Neuronal stem cell (in vitro differentiated cells): ENCODE data around the gene NR3C1.

Source experiments
- DNase-seq: peaks from one replicate; pipeline ENCODE4 v3.0.0-alpha.2; 2013; ENCODE audit warnings: low spot score
- H2AFZ ChIP-seq: one replicate; pipeline ENCODE4 v1.6.1; 2013; ENCODE audit warnings: mild to moderate bottlenecking, low read length, inconsistent platforms
- H2AK5ac ChIP-seq: 2 replicates; pipeline ENCODE4 v1.6.1; 2013; ENCODE audit warnings: low read depth, mild to moderate bottlenecking, inconsistent platforms, low read length, moderate library complexity, mixed read lengths
- H2BK120ac ChIP-seq: 2 replicates; pipeline ENCODE4 v1.6.1; 2013; ENCODE audit warnings: low read depth, mild to moderate bottlenecking, inconsistent platforms, low read length, moderate library complexity, mixed read lengths
- H2BK12ac ChIP-seq: one replicate; pipeline ENCODE4 v1.6.1; 2013; ENCODE audit warnings: low read length, inconsistent platforms
- H2BK15ac ChIP-seq: 2 replicates; pipeline ENCODE4 v1.6.1; 2013; ENCODE audit warnings: mild to moderate bottlenecking, low read length, inconsistent platforms, mixed read lengths
- H2BK5ac ChIP-seq: one replicate; pipeline ENCODE4 v1.6.1; 2013; ENCODE audit warnings: inconsistent platforms, mild to moderate bottlenecking, low read length, moderate library complexity
- H3K14ac ChIP-seq: one replicate; pipeline ENCODE4 v1.6.1; 2013; ENCODE audit warnings: low read length, inconsistent platforms
- H3K18ac ChIP-seq: 2 replicates; pipeline ENCODE4 v1.6.1; 2013; ENCODE audit warnings: low read length, inconsistent platforms
- H3K23ac ChIP-seq: 2 replicates; pipeline ENCODE4 v1.6.1; 2013; ENCODE audit warnings: low read depth, mild to moderate bottlenecking, mixed read lengths, low read length, inconsistent platforms; ENCODE audit not compliant: poor library complexity
- H3K27ac ChIP-seq: replicated peaks from 3 replicates; pipeline ENCODE4 v1.5.1; 2013; ENCODE audit warnings: low read length, inconsistent platforms
- H3K27me3 ChIP-seq, 3 experiments: 2 replicates each; pipeline ENCODE4 v1.6.1; 2013; ENCODE audit warnings: low read length in 3 of 3, mild to moderate bottlenecking in 2 of 3, inconsistent platforms in 1 of 3, low read depth in 1 of 3, mixed read lengths in 1 of 3, moderate library complexity in 1 of 3; ENCODE audit not compliant: control insufficient read depth in 3 of 3, insufficient read depth in 3 of 3
- H3K36me3 ChIP-seq, 2 donors: replicated peaks in 1 of 2; 2 replicates each; pipeline ENCODE4 v1.6.1; 2013; ENCODE audit warnings: low read length in 2 of 2; ENCODE audit not compliant: control insufficient read depth in 2 of 2, insufficient read depth in 2 of 2
- H3K4ac ChIP-seq: 2 replicates; pipeline ENCODE4 v1.6.1; 2013; ENCODE audit warnings: inconsistent platforms, mild to moderate bottlenecking, low read length, moderate library complexity
- H3K4me1 ChIP-seq, 2 donors: 1 replicate in 1 of 2; 2 replicates in 1 of 2; pipeline ENCODE4 v1.6.1; 2013; ENCODE audit warnings: low read length in 2 of 2, low read depth in 1 of 2; ENCODE audit not compliant: control insufficient read depth in 2 of 2, insufficient read depth in 1 of 2
- H3K4me2 ChIP-seq: one replicate; pipeline ENCODE4 v1.6.1; 2013; ENCODE audit warnings: mild to moderate bottlenecking, low read length, inconsistent platforms; ENCODE audit not compliant: insufficient read depth, poor library complexity, severe bottlenecking
- H3K4me3 ChIP-seq, 2 donors: 2 replicates each; pipeline ENCODE4 v1.5.1; 2013; ENCODE audit warnings: low read length in 2 of 2, mild to moderate bottlenecking in 2 of 2, inconsistent platforms in 1 of 2, moderate library complexity in 1 of 2
- H3K79me1 ChIP-seq: one replicate; pipeline ENCODE4 v1.6.1; 2013; ENCODE audit warnings: low read depth, mild to moderate bottlenecking, inconsistent platforms, low read length, moderate library complexity
- H3K9ac ChIP-seq: one replicate; pipeline ENCODE4 v1.6.1; 2013; ENCODE audit warnings: mild to moderate bottlenecking, low read depth, low read length, inconsistent platforms; ENCODE audit not compliant: poor library complexity
- H3K9me3 ChIP-seq, 2 donors: replicated peaks in 1 of 2; 2 replicates each; pipeline versions ENCODE3 to v1.6.1; 2013; ENCODE audit warnings: low read length in 2 of 2, mild to moderate bottlenecking in 2 of 2, inconsistent platforms in 1 of 2, low read depth in 1 of 2, mixed read lengths in 1 of 2, moderate library complexity in 1 of 2; ENCODE audit not compliant: control insufficient read depth in 2 of 2, insufficient read depth in 1 of 2
- H4K8ac ChIP-seq: one replicate; pipeline ENCODE4 v1.6.1; 2013; ENCODE audit warnings: low read depth, mild to moderate bottlenecking, inconsistent platforms, low read length, moderate library complexity
- H4K91ac ChIP-seq: one replicate; pipeline ENCODE4 v1.6.1; 2013; ENCODE audit warnings: low read length, low read depth, mild to moderate bottlenecking, inconsistent platforms; ENCODE audit not compliant: poor library complexity
- WGBS, 2 donors: extraction: QIAGEN DNeasy Blood & Tissue Kit; methylation state at CpG; one replicate each; pipeline ENCODE4 v1.1.7; 2013; ENCODE audit warnings: missing lambda C conversion rate in 2 of 2, mixed read lengths in 1 of 2; ENCODE audit not compliant: insufficient read length in 2 of 2, insufficient replicate concordance in 1 of 2; ENCODE audit errors: extremely low coverage in 2 of 2; 5-methylcytosine and 5-hydroxymethylcytosine counted together

The NR3C1 gene

GRCh38 chr5:143230676-143230996, 172.8 kb downstream of the NR3C1 start:
- no peaks in the 10 kb centered on the region for H3K36me3 ChIP-seq
- H3K9me3 ChIP-seq = no peaks in the 10 kb centered on the region
- no peak overlapping the region for H2AFZ ChIP-seq
- H3K23ac ChIP-seq = no peak overlapping the region
- H3K14ac ChIP-seq = no peak overlapping the region
- H3K18ac ChIP-seq = no peak overlapping the region
- no peak overlapping the region for H3K27ac ChIP-seq
- H3K9ac ChIP-seq = no peak overlapping the region
- no peak overlapping the region for H2BK5ac ChIP-seq
- no peak overlapping the region for H2BK120ac ChIP-seq
- H3K79me1 ChIP-seq = no peaks in the 10 kb centered on the region
- no peak for DNase-seq
- H4K8ac ChIP-seq = no peak overlapping the region
- no peak overlapping the region for H3K4me2 ChIP-seq
- H4K91ac ChIP-seq = no peak overlapping the region
- no peak overlapping the region for H3K4ac ChIP-seq
- peaks cover 0 to 4% of the 10 kb centered on the region in 2 donors for H3K4me1 ChIP-seq
- no CpG with 5 or more reads among the region's 6 CpGs for WGBS, 2 donors
- no peak overlapping the region for H2AK5ac ChIP-seq
- H3K4me3 ChIP-seq = no peak overlapping the region
- H3K27me3 ChIP-seq = no peaks in the 10 kb centered on the region
- no peak overlapping the region for H2BK15ac ChIP-seq
- H2BK12ac ChIP-seq = no peak overlapping the region

- Histone ChIP-seq H3K4me1 (peaks cover 0 to 4% of the 10 kb centered on the region in 2 donors), H3K9ac (no peak overlapping the region), H2BK5ac (no peak overlapping the region), H3K9me3 (no peaks in the 10 kb centered on the region), H3K36me3 (no peaks in the 10 kb centered on the region), H2BK12ac (no peak overlapping the region), H2AK5ac (no peak overlapping the region), H3K27ac (no peak overlapping the region), H3K4ac (no peak overlapping the region), H4K8ac (no peak overlapping the region), H3K27me3 (no peaks in the 10 kb centered on the region), H3K14ac (no peak overlapping the region), H3K79me1 (no peaks in the 10 kb centered on the region), H3K4me3 (no peak overlapping the region), H3K18ac (no peak overlapping the region), H3K4me2 (no peak overlapping the region), H2BK15ac (no peak overlapping the region), H4K91ac (peak overlapping the region; percentile 40), H2BK120ac (no peak overlapping the region), H3K23ac (no peak overlapping the region), H2AFZ (no peak overlapping the region)
- no peak for DNase-seq
- WGBS, 2 donors = no CpG with 5 or more reads among the region's 10 CpGs
These were observed 173.4 kb downstream of the NR3C1 start for GRCh38 chr5:143229896-143230675.

DNA sequence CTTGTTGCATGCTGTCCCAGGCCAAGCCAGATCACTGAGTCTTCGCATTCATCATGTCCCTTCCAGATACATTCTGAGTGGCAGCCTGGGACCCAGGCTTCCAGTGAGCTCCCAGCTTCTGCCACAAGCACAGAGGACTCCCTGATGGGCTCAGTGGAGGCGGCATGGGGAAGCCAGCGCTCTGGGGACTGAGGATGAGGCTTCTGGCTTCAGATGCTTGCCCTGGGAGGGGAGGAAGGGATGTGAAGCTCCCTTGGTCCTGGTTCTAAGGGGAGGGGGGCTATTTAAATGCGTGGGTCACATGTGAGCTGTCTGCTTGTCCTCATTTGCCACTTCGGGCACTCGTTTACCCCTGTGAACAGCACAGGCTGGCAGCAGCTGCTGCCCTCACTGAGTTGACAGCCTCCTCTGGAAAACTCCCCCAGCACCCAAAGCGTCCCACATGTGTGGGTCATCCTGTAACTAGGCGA, 174.0 kb downstream of the NR3C1 start:
- Histone ChIP-seq H2AK5ac (peak overlapping the region; percentile 12), H2AFZ (no peak overlapping the region), H3K79me1 (no peaks in the 10 kb centered on the region), H3K4me1 (peaks cover 0 to 4% of the 10 kb centered on the region in 2 donors), H2BK12ac (no peak overlapping the region), H2BK15ac (no peak overlapping the region), H2BK5ac (no peak overlapping the region), H3K27me3 (no peaks in the 10 kb centered on the region), H3K9me3 (no peaks in the 10 kb centered on the region), H3K23ac (no peak overlapping the region), H3K27ac (no peak overlapping the region), H3K36me3 (no peaks in the 10 kb centered on the region), H3K14ac (no peak overlapping the region), H2BK120ac (no peak overlapping the region), H3K4me3 (no peak overlapping the region), H4K91ac (peak overlapping the region; percentile 40), H3K9ac (no peak overlapping the region), H3K4ac (no peak overlapping the region), H3K4me2 (no peak overlapping the region), H3K18ac (no peak overlapping the region), H4K8ac (no peak overlapping the region)
- no peak for DNase-seq
- WGBS, 2 donors = no CpG with 5 or more reads among the region's 8 CpGs

- Histone ChIP-seq H3K4me2 (no peak overlapping the region), H2AK5ac (no peak overlapping the region), H3K4ac (no peak overlapping the region), H2BK15ac (no peak overlapping the region), H3K4me3 (no peak overlapping the region), H3K79me1 (no peaks in the 10 kb centered on the region), H3K14ac (no peak overlapping the region), H3K9me3 (no peaks in the 10 kb centered on the region), H2BK12ac (no peak overlapping the region), H3K4me1 (peaks cover 0 to 4% of the 10 kb centered on the region in 2 donors), H3K9ac (no peak overlapping the region), H3K27ac (no peak overlapping the region), H2AFZ (no peak overlapping the region), H3K36me3 (no peaks in the 10 kb centered on the region), H3K23ac (no peak overlapping the region), H3K27me3 (no peaks in the 10 kb centered on the region), H4K8ac (no peak overlapping the region), H3K18ac (no peak overlapping the region), H2BK120ac (no peak overlapping the region), H2BK5ac (no peak overlapping the region), H4K91ac (no peak overlapping the region)
- DNase-seq = no peak
- WGBS, 2 donors = no CpG with 5 or more reads among the region's 8 CpGs
These were observed 174.7 kb downstream of the NR3C1 start for GRCh38 chr5:143228597-143229293.
